Spleen (tissue), 11 donors: ENCODE results near the gene ADRA1B. TPM values are rescaled to one million over a fixed set of nuclear protein-coding genes. Genes with fewer than 3 reads are reported as not detected.

Experiments
- DNase-seq: peaks from one replicate; pipeline ENCODE4 v3.0.0-alpha.2; 2020
- H3K27ac ChIP-seq, 8 donors: fragments of 200-600 bp; sonication (generic) in 7 of 8; 1 replicate in 4 of 8; 2 replicates in 4 of 8; pipeline versions ENCODE4 v1.5.0 to v1.8.0; 2016 to 2021; ENCODE audit warnings: inconsistent platforms in 4 of 8, mild to moderate bottlenecking in 4 of 8, moderate library complexity in 1 of 8
- H3K27me3 ChIP-seq, 7 donors: fragments of 200-600 bp; sonication (generic) in 6 of 7; replicated peaks in 1 of 7; 1 replicate in 4 of 7; 2 replicates in 3 of 7; pipeline versions ENCODE4 v1.5.0 to v1.8.0; 2016 to 2021; ENCODE audit warnings: inconsistent platforms in 3 of 7, mild to moderate bottlenecking in 1 of 7
- H3K36me3 ChIP-seq, 6 donors: fragments of 200-600 bp; sonication (generic) in 5 of 6; 1 replicate in 4 of 6; 2 replicates in 2 of 6; pipeline versions ENCODE4 v1.5.0 to v1.8.0; 2016 to 2021; ENCODE audit warnings: inconsistent platforms in 2 of 6
- H3K4me1 ChIP-seq, 6 donors: fragments of 200-600 bp; sonication (generic) in 5 of 6; 1 replicate in 3 of 6; 2 replicates in 3 of 6; pipeline versions ENCODE4 v1.5.0 to v1.8.0; 2016 to 2021; ENCODE audit warnings: inconsistent platforms in 3 of 6
- H3K4me3 ChIP-seq, 8 donors: fragments of 200-600 bp; sonication (generic) in 7 of 8; 1 replicate in 4 of 8; 2 replicates in 4 of 8; pipeline versions ENCODE4 v1.5.0 to v1.8.0; 2016 to 2021; ENCODE audit warnings: inconsistent platforms in 4 of 8, mild to moderate bottlenecking in 4 of 8, moderate library complexity in 2 of 8
- H3K9me3 ChIP-seq, 8 donors: fragments of 200-600 bp; sonication (generic) in 7 of 8; 1 replicate in 4 of 8; 2 replicates in 4 of 8; pipeline versions ENCODE4 v1.5.0 to v1.8.0; 2016 to 2021; ENCODE audit warnings: inconsistent platforms in 4 of 8
- CTCF ChIP-seq, 11 experiments: fragments of 200-600 bp in 7 of 11; fragments of 450-650 bp in 4 of 11; sonication (generic) in 4 of 11; IDR thresholded peaks in 8 of 11; conservative IDR thresholded peaks in 3 of 11; 1 replicate in 7 of 11; 2 replicates in 4 of 11; pipeline versions ENCODE4 v1.4.0 to v1.8.0; 2016 to 2021; ENCODE audit warnings: antibody characterized with exemption in 11 of 11, inconsistent platforms in 4 of 11, mild to moderate bottlenecking in 1 of 11
- POLR2A ChIP-seq, 3 donors: fragments of 450-650 bp; IDR thresholded peaks; one replicate each; pipeline ENCODE4 v1.5.1; 2017; ENCODE audit warnings: antibody characterized with exemption in 3 of 3, mild to moderate bottlenecking in 1 of 3
- POLR2AphosphoS5 ChIP-seq, 3 donors: sonication (generic); formaldehyde crosslinking; IDR thresholded peaks; one replicate each; pipeline ENCODE4 v1.5.1; 2017; ENCODE audit warnings: antibody characterized with exemption in 3 of 3
- WGBS, 5 donors: extraction: QIAGEN DNeasy Blood & Tissue Kit in 3 of 5; methylation state at CpG; one replicate each; pipeline versions ENCODE4 v1.1.5 to v1.1.7; 2013 to 2018; 5-methylcytosine and 5-hydroxymethylcytosine counted together
- intact Hi-C: fragments of 100-400 bp; cut with DNase I; formaldehyde crosslinking; loops from one replicate; pipeline ENCODE4 v1.15.0; 2023; ENCODE audit warnings: low total_unique reads
- polyA plus RNA-seq, 3 donors: library from polyadenylated mRNA; stranded (reverse); fragments of 200-250 nt; gene quantifications; one replicate each; pipeline ENCODE4 v1.2.1, GENCODE V29; 2013
- total RNA-seq, 7 donors: library from RNA; depleted of rRNA in 3 of 7; stranded (reverse); fragments of >200 nt in 3 of 7; fragmentation: NEBNext Ultra II Directional in 4 of 7; extraction: Animal tissue kit (Norgen Biotek cat#: 25700) in 4 of 7; gene quantifications; one replicate each; pipeline versions ENCODE4 v1.1.0 to v1.2.1, GENCODE V29; 2016 to 2021
- donor health status: healthy with polysubstance abuse.
- donor health status: DM: no; HTN: no; CAD: no; lungs with moderate emphysema.
- donor health status: DM: no; HTN: no; CAD: no.
- donor health status: Bipolar disorder and iron deficiency.
- donor health status: healthy.
- donor health status: DM: no; HTN: no; CAD: no.
- donor health status: DM: yes; HTN: yes; CAD: no.

ADRA1B gene
- total and polyA plus RNA-seq, 10 donors: 0.65 to 39.6 (median 11.7) TPM

- DNase-seq: no peak
- Histone ChIP-seq H3K36me3 (no peaks in the 10 kb centered on the region), H3K27ac (no peak overlapping the region), H3K9me3 (no peaks in the 10 kb centered on the region), H3K4me3 (no peak overlapping the region), H3K27me3 (peaks cover 0 to 8% (median 0%) of the 10 kb centered on the region in 7 donors), H3K4me1 (peaks cover 0 to 16% (median 6%) of the 10 kb centered on the region in 6 donors)
- WGBS, 5 donors: 49 to 88% (median 56%) methylated on average over 1 of the region's 1 CpG
- TF ChIP-seq CTCF (IDR thresholded peaks at IDR 0.05 in 8 of 11, conservative IDR thresholded peaks at IDR 0.05 in 3 of 11) (no peak), POLR2A (IDR thresholded peaks at IDR 0.05) (no peak), POLR2AphosphoS5 (IDR thresholded peaks at IDR 0.05) (no peak)
- intact Hi-C loops: no loop called here
These were observed 19.7 kb downstream of the ADRA1B start for GRCh38 chr5:159935946-159936345.

- intact Hi-C loops: no loop called here
- no peak for DNase-seq
- Histone ChIP-seq H3K27me3 (peaks cover 0 to 8% (median 0%) of the 10 kb centered on the region in 7 donors), H3K4me1 (peaks cover 0 to 16% (median 6%) of the 10 kb centered on the region in 6 donors), H3K9me3 (no peaks in the 10 kb centered on the region), H3K36me3 (no peaks in the 10 kb centered on the region), H3K4me3 (no peak overlapping the region), H3K27ac (peak overlapping the region in 2 of 8 donors; percentile 23 to 25)
- 48 to 75% (median 69%) methylated on average over 6 of the region's 6 CpGs for WGBS, 5 donors
- TF ChIP-seq POLR2A (IDR thresholded peaks at IDR 0.05): no peak
- no peak for TF ChIP-seq CTCF (IDR thresholded peaks at IDR 0.05 in 8 of 11, conservative IDR thresholded peaks at IDR 0.05 in 3 of 11)
These were observed 20.5 kb downstream of the ADRA1B start for GRCh38 chr5:159936686-159937329.

- TF ChIP-seq POLR2AphosphoS5 (IDR thresholded peaks at IDR 0.05): no peak
- TF ChIP-seq POLR2A (IDR thresholded peaks at IDR 0.05): no peak
- no peak for TF ChIP-seq CTCF (IDR thresholded peaks at IDR 0.05 in 8 of 11, conservative IDR thresholded peaks at IDR 0.05 in 3 of 11)
- Histone ChIP-seq H3K4me1 (peaks cover 0 to 16% (median 6%) of the 10 kb centered on the region in 6 donors), H3K4me3 (no peak overlapping the region), H3K9me3 (no peaks in the 10 kb centered on the region), H3K27me3 (peaks cover 0 to under 1% (median 0%) of the 10 kb centered on the region in 7 donors), H3K27ac (peak overlapping the region in 1 of 8 donors; percentile 25), H3K36me3 (no peaks in the 10 kb centered on the region)
- no peak for DNase-seq
- intact Hi-C loops: no loop called here
- WGBS, 5 donors: 93 to 97% (median 94%) methylated on average over 10 of the region's 10 CpGs
These were observed 21.3 kb downstream of the ADRA1B start for GRCh38 chr5:159937580-159937979.

- TF ChIP-seq POLR2A (IDR thresholded peaks at IDR 0.05) (no peak), CTCF (IDR thresholded peaks at IDR 0.05 in 8 of 11, conservative IDR thresholded peaks at IDR 0.05 in 3 of 11) (no peak), POLR2AphosphoS5 (IDR thresholded peaks at IDR 0.05) (no peak)
- H3K36me3 ChIP-seq: no peaks in the 10 kb centered on the region
- H3K4me3 ChIP-seq: no peak overlapping the region
- 70 to 81% (median 77%) methylated on average over 5 of the region's 5 CpGs for WGBS, 5 donors
- no peaks in the 10 kb centered on the region for H3K9me3 ChIP-seq
- intact Hi-C loops: no loop called here
- no peak overlapping the region for H3K27ac ChIP-seq
- peaks cover 0 to 12% (median 0%) of the 10 kb centered on the region in 6 donors for H3K4me1 ChIP-seq
- peaks cover 0 to 9% (median 0%) of the 10 kb centered on the region in 7 donors for H3K27me3 ChIP-seq
- no peak for DNase-seq
These were observed 27.0 kb downstream of the ADRA1B start for GRCh38 chr5:159943326-159943725.
